RKO (cell line): ENCODE measurements around the gene TEX2.
A peak's percentile ranks its signal among the peaks of the same experiment; 100 is the strongest.

Experiments
- DNase-seq: peaks from one replicate; pipeline ENCODE4 v3.0.0-alpha.2; 2016; ENCODE audit warnings: low spot score

The TEX2 gene

DNA sequence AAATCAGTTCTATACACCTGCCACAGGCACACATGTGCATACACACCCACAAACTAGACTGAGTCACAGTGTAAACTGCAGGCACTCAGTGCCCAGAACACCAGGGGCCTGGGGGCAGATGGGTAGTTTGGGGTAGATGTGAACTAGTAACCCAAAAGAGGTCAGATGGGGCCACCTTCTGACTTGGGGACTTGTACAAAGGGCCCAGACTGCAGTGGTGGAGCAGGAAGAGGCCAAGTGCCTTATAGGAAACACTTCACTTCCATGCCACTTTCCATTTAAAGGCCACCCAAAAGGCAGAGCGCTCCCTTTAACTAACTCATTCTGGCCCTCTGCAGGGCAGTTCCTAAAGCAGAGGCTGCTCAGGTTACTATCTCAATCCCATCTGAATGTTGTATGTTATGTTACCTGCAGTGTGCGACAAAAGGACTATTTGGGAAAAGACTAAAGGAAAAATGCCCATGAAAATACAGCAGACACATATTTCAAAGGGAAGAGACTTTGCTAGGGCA is 105.3 kb downstream of the TEX2 start:
- DNase-seq, result no peak

DNA sequence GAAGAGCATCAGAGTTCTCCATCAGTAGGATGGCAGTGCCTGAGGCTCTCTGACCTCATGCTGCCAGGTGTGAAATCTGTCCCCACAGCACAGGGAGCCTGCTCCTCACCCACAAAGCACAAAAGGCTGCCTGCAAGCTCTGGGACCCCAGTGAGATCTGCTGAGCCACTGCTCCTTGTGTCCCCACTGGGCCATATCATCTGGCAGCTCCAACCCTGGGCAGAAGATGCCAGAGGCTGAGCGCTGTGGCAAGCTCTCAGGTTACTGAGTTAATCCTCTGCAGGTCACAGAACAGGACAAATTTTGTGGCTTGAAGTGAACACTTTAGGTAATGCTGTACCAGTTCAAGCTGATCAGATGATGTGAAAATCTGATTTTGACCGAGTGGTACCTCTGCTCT is 106.4 kb downstream of the TEX2 start:
- no peak for DNase-seq

DNA sequence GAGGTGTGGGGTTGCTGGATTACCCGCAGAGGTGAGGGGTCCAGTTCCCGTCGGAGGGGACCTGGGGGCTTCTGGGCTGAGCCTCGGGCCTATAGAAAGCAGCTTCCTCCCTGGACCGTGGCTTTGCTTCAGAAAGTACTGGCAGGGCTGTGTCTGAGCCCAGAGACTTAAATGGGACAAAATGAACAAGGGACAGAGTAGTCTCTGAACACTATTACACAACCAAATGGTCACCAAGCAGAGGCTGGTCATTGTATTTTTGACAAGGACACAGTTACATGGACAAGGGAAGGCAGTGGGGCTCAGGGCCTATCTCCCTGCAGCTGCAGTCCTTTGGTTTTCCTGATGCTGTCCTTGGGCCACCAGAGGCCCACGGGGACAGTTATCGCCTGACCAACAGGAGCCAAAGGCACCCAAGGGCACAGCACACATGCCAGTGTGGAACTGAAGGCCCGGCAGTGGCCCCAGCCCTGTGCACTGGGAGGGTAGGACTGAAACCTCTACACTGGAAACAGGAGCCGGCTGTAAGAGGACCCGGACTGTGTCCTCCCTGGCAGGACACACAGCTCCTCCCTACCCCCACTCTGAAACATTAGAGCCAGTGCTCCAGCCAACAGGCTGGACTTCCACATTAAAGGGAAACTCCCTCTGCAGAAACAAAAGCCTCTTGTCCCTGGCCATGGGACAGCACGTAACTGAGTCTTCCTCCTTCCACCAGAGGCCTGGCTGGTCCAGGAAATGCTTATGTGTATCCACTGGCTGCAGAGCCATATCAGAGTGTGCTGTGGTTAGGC is 107.1 kb downstream of the TEX2 start:
- no peak for DNase-seq

DNA sequence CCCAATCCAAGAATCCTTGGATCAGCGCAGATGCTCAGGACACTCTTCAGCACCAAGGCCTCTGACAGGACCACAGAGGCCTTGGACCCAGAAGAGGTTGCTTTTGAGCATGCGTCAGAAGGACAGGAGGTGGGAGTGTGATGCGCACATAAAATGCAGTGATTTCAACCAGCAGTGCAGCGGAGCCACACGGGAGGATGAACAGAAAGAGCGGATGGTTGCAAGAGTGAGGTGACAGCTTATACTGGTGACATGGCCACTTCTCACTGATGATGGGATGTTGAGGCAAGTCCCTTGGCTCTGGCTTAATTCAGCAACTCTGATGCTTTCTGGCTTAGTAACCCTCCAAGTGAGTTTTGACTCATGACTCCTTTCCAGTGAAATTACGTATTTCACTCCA is 107.9 kb downstream of the TEX2 start:
- DNase-seq, result no peak

DNA sequence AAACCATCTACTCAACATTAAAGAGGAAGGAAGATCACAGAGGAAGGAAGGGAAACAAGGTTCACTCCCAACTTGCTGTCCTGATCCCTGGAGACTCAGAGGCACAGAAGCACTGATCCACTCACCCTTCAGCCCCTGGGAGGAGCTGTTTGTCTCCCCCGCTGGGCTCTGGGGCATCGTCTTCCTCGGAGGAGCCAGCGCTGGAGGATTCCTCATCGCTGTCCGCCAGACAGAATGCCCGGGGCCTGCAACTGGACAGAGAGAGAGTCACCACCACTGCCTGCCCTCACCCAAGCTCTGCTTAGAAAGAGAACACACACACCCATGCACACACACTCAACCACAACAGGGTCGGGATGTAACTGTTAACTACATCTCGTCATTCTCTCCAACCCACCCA is 108.3 kb downstream of the TEX2 start:
- no peak for DNase-seq

DNA sequence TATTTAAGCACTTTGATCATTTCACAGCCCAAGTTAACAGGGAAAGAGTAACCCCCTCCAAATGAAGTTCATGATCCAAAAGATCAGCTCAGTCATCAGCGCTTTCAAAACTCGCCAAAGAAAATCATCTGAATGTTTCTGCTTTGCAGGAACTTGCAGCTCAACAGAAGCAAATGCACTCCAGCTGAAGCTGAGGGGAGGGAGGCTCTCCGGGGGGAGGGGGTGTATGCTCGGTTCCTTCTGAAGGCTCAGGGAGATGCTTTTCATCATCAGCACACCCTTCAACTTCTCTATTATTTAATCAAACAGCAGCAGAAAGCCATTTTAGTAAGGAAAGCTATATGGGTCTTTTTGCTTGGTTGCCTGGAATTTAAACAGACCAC is 108.8 kb downstream of the TEX2 start:
- DNase-seq, result no peak

DNA sequence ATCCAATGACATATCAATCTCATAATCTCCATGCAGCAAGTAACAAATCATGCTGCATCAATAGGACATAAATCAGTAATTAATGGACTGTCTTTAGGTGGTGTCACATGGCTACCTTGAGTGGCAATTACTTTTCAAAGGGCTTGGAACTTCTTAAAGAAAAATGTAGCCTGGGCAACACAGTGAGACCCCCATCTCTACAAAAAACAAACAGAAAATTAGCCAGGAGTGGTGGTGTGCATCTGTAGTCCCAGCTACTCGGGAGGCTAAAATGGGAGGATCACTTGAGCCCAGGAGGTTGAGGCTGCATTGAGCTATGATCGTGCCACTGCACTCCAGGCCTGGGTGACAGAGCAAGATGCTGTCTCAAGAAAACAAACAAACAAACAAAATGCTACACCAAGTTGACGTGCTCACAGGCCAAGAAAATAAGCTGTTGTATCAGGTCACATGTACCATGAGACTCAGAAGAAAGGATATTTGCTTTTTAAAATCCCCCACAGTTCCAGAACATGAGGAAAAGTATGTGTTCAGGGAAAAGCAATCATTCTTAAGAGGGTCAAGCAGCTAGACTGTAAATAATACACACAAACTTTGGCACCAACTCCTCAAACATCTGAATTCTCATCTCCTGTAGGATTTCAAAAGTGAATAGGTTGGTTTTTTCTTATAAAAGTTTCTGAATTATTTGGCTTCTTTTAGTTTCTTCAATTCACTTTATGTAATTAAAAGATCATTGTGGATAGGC is 109.3 kb downstream of the TEX2 start:
- DNase-seq, result no peak

DNA sequence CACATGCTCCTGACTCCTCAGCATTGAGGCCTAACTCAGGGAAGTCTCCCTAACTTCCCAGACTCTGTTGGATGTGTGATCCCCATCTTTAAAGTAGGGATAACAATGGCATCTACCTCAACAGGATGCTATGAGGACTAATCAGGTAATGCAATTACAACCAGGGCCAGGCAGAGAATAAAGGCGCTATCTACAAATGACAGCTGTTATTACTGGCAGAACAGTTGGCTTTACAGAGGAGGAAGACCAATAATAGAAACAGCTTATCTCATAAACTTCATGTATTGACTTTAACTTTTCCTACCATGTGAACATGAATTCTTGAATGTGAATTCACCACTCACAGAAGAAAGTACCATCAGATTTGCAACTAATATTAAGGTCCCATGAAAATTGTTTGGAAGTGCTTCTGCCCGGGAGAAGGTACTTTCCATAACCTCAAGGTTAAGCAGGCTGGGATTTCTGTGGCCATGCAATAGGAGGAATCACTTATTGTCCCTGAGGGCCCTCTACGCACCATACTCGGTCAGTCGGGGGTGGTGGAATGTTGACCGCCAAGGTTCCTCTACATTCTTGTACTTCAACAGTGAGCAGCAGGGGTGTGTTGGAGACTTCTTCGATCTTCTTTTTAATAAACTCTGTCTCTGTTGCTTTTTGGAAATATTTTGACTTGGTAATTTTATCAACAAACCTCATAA is 110.5 kb downstream of the TEX2 start:
- no peak for DNase-seq

DNA sequence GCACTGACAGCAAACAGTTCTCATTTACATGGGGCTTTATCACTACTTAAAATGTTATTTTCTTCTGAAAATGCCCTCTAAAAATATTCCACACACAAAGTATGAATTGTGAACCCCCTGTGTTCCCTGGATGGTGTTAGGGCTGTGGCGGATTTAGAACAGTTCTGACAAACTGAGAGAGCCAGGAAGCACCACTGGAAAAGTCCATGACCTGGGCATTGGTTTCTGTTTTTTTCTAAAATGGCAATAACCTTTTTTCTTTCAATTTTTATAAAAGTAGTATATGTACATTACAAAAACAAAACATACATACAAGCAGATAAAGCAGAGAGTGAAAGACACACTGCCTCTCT is 112.1 kb downstream of the TEX2 start:
- no peak for DNase-seq

DNA sequence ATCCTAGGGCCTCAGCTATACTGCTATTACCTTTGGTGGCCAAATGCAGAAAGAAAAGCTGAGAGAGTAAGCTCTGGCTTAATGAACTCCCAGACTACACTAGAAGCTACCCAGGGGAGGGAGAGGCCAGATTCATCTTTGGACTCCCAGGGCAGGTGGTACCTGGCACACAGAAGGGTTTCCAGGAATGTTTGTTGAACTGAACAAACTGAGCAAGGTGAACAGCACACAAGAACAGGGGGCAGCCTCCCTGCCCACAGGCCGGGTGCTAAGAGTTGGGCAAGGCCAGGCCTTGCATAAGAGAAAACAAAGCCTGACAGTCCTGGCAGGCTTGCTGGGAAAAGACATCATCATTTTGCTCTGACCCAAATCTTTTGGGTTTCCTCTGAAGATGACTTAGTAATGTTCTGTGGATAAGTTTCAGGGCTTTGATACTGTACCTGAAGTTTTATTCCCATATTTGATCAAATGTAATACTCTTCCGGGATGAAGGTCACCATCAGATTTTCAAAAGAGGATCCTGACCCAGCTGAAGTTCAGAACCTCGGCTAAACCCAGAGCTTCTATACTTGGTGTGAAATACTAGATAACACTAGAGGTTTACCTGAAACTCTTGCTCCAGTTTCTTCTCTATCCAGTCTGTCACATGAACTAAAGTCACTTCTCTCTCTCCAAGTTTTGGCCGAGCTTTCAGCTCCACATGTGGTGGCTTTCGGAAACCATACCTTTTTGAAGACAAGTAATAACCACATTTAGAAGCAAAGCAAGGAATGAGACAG is 112.6 kb downstream of the TEX2 start:
- no peak for DNase-seq

DNA sequence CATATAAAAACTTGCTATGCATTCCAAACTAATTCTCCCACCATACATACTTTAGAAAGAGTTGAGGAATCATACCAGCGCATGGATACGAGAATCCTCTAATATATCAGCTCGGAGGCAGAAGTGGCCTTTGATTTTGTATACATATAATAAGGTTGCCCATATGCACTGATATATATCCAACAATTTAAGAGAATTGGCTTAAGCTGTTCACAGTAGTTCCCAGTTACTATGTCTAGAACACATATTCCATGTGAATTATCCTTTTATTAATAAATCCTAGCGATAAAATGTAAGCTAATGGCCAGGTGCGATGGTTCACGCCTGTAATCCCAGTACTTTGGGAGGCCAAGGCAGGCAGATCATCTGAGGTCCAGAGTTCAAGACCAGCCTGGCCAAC is 113.9 kb downstream of the TEX2 start:
- DNase-seq, result no peak

DNA sequence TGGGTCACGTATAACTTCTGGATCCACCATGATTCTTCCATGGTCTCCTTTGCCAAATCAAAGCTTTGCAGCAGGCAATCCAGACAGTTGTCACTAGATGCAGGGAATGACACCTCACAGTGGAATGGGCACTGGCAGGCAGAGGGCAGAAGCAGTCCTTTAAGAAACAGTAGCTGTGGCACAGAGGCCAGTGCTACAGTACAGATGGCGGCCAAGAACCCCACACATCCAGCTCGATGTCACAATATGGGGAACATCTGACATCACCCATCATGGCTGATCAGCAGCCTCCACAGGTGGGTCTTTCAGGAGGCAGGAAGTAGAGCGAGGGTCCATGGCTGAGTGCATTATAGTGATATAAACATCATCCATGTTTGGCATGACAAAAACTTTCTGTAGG is 114.4 kb downstream of the TEX2 start:
- DNase-seq, result no peak

DNA sequence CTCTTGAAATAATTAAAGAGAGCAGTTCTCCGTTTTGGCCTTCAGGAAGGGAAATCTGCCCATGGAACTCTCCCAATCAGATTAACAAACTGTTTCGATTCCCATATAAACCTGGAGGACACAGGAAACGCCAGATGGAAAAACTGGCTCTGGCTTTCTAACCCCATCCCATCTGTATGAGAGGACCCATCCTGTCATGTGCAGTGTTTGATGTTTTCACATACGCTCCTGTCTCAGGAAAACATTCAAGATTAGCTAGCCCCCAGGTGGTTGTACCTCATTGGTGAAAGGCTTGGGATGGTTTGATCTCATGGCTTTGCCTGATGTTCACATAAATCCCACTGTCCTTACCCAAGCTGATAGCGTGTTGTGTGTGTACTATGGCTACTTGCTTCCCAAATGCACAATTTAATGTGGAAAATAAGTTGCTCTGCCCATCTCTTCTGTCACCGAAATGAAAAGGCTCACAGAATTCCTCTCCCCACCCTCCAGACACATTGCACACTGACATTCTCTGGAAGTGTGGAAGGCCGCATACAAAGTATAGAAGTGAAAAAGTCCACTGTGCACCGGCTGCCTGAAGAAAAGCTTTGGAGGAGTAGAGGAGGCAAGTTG is 114.9 kb downstream of the TEX2 start:
- no peak for DNase-seq

DNA sequence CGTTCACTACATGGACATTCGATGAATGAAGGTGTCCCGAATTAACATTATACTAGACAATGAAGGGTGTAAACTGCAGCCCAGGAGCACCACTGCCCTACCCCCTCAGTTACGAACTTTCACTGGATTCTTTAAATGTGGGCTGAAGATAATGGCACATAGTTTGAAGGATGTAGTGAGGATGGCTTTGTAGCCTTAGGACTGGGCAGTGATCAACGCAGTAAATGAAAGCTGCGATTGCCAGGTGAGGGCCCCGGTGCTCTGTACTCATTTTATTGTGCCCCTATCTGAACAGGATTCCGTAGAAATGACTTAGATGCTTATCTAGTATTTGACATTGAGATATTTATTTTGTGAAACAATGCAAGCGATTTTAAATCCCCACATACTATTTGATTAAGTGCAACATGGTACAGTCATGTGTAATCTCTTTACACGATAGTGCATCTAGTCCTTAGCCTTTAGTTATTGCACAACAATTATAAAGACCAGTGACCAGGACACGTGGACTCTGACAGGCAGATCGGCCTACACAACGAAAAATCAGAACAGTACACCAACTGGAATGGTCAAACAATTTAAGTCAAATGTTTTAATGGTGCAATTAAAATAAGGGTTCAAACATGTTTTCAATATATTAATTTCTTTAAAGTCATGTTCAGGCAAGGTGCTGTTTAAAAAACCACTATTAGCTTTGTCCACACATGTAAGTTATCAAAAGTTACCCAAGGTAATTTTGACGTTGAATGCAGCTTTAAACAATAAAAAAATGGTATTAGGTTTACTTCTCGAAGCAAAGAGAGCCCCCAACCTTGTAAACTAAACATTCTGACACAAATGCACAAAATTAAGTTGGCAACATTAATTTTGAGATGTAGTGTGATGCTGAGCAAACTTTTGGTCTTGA is 115.7 kb downstream of the TEX2 start:
- DNase-seq, result no peak

DNA sequence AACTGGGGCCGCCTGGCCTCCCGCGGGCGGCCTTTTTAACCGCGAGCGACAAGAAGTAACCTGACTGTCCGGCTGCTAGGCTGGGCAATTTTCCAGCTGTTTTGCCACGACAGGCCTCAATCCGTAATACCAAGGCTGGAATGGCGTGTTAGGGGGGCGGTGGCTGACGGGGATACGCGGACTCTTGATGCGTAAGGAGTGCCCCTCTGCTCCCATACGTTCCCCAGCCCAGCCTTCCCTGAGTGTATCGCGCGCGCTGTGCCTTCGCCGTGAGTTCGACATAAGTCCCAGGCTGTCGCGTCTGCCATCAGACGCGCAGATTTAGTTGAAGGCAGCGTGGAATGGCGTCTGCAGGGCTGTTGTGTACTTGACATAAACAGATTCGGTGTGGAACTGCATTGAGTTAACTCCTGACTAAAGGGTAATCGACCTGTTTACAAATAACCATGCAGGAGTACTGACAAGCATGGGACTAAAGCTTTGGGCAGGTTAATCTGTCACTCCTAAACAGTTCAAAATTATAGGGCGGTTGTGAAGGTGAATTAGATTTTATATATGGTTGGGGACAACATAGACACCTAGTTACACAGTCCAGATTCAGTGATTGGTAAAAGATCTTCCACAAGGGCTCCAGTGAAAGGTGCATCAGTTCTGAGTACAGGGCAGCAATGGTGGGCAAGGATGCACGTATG is 116.5 kb downstream of the TEX2 start:
- DNase-seq, result peak; percentile 75

DNA sequence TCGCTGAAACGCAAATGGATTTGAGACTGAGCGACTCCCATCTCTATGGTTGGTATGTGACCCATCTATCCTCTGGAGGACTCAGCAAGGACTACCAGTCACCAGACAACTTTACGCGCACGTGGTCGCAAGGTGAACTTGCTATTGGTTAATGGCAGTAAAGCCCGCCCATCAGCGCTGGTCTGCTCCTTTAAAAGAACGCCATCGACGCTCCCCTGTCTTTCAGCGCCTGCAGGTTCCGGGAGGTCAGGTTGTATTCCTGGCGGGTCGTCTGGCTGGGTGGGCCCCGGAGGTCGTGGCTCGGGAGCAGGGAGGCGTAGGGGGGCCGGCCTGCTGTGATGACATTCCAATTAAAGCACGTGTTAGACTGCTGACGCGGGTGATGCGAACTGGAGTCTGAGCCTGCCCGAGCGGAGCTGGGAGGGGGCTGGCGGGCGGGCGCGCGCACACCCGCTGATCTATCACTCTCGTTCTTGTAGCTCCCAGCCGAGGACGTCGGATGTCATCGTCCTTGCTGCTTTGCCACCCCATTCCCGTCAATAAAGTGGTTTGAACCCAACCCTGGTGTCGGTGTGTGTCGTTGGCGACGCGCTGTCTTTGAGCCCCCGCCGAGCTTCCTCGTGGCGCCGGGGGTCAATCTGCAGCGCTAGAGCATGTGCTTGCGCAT is 117.2 kb downstream of the TEX2 start:
- peak; percentile 100 for DNase-seq

DNA sequence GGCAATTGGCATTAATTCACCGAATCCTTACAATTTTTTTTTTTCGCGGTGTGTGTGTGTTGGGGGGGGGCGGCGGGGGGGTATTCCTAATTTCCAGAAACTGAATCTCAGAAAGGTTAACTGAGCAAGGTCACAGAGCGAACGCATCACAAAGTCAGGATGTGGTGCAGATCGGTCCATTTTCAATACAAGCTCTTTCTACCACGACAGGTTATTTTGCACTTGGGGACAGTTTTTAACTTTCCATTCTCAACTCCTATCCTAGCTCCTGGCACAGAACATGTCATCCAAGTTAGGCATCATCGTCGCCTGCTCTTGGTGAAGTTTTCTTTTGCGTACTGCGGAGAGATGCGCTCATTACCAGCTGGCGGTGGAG is 117.7 kb downstream of the TEX2 start:
- DNase-seq, result no peak

DNA sequence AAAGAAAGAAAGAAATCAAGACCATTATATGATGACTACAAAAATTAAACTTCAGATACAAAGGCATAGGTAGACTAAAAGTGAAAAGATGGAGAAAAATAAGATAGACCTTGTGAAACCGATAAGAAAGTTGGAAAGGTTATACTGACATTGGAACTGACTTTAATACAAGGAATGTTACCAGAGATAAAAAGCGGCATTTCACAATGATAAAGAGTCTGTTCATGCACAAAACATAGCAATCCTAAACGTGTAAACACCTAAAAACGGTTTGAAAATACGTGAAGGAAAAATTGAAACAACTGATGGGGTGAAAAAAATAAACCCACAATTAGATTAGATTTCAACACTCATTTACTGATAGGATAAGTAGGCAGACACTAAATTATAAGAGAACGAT is 123.5 kb downstream of the TEX2 start:
- no peak for DNase-seq

DNA sequence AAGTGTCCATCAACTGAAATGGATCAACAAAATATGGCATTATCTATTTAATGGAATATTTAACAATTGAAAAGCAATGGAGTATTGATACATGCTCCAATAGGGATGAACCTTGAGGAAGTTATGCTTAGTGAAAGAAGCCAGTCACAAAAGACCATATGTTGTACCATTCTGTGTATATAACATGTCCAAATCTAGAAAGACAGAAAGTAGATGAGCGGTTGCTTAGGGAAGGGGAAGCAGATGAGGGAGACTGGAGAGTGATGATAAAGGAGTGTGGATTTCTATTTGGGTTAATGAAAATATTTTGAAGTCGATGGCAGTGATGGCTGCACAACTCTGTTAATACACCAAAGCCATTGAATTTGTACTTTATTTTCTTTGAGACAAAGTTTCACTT is 124.6 kb downstream of the TEX2 start:
- no peak for DNase-seq

DNA sequence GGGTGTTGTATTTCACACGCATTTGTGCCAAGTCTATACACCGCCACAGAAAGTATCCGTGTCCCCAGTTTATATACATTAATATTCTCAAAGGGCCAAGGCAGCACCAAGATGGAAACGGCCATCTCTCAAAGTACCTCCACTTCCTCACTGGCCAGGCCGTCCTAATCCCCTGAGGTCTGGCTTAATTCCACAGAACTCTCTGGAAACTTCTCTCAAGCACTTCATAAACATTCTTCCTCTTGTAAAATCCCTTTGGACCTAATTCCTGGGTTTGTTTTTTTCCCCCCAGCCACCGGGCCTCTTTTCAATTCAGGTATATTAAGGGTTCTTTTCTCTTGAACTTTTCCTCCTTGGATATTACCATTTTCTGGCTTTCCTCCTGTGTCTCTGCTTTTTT is 128.1 kb downstream of the TEX2 start:
- DNase-seq, result no peak
